Upper lobe of left lung (tissue), 4 donors: Measurements from ENCODE around the gene TBC1D14.

Source experiments
- CTCF ChIP-seq, 6 experiments: fragments of 450-650 bp in 4 of 6; fragments of 200-600 bp in 2 of 6; sonication (generic) in 2 of 6; IDR thresholded peaks; one replicate each; pipeline ENCODE4 v1.5.1; 2016 to 2019; ENCODE audit warnings: antibody characterized with exemption in 6 of 6
- POLR2A ChIP-seq, 4 donors: fragments of 450-650 bp; IDR thresholded peaks; one replicate each; pipeline ENCODE4 v1.5.1; 2016 to 2017; ENCODE audit warnings: antibody characterized with exemption in 4 of 4, mild to moderate bottlenecking in 2 of 4

- TF ChIP-seq CTCF (IDR thresholded peaks at IDR 0.05) = peak in 5 of 6 experiments; percentile 19 to 56 (median 38)
- peak in 3 of 4 donors; percentile 31 to 81 (median 80) for TF ChIP-seq POLR2A (IDR thresholded peaks at IDR 0.05)
Observed at GRCh38 chr4:6909113-6909969, at the start of gene TBC1D14.
